Measurements from ENCODE around the gene ZBTB38. TPM values are rescaled to one million over a fixed set of nuclear protein-coding genes. Genes with fewer than 3 reads are reported as not detected.

The ZBTB38 gene
- total RNA-seq, 1 experiment from 2014 or later = 21.8 TPM

GRCh38 chr3:141326626-141327025 lies 41.7 kb upstream of the ZBTB38 start:
- DNase-seq = no peak
- TF ChIP-seq EZH2 (IDR thresholded peaks at IDR 0.05; ENCODE audit: low read depth) = no peak
- no peak for TF ChIP-seq CTCF (conservative IDR thresholded peaks at IDR 0.05)
- POLR2A ChIA-PET (ENCODE audit: unreplicated experiment) = no interaction called here
- Histone ChIP-seq H3K36me3 (ENCODE audit: low read depth) (no peaks in the 10 kb centered on the region), H3K9me3 (ENCODE audit: insufficient read depth, low read depth) (no peaks in the 10 kb centered on the region), H2AFZ (no peak overlapping the region), H3K4me3 (no peak overlapping the region), H3K4me1 (replicated peaks; ENCODE audit: insufficient read depth) (peaks cover 10% of the 10 kb centered on the region), H3K27ac (no peak overlapping the region), H3F3A (ENCODE audit: insufficient read depth, low read depth) (peaks cover 7% of the 10 kb centered on the region; the same call in 1 of the 2 replicates), H3K9me2 (ENCODE audit: insufficient read depth) (no peaks in the 10 kb centered on the region), H3K79me2 (ENCODE audit: low read depth) (no peaks in the 10 kb centered on the region), H3K27me3 (ENCODE audit: insufficient read depth, low read depth) (no peaks in the 10 kb centered on the region), H4K20me1 (ENCODE audit: insufficient read depth) (no peaks in the 10 kb centered on the region), H3K4me2 (no peak overlapping the region)
- BruUV-seq (replicated peaks) = no TSS peak
- intact Hi-C loops (cut with micrococcal nuclease; ENCODE audit: unreplicated experiment) = no loop called here
- CTCF ChIA-PET = no interaction called here

- H3K4me2 ChIP-seq = no peak overlapping the region
- intact Hi-C loops (cut with micrococcal nuclease; ENCODE audit: unreplicated experiment) = no loop called here
- no peak overlapping the region for H3K4me3 ChIP-seq
- peaks cover 22% of the 10 kb centered on the region for H3K4me1 ChIP-seq (replicated peaks; ENCODE audit: insufficient read depth)
- no peak for DNase-seq
- H3K27me3 ChIP-seq (ENCODE audit: insufficient read depth, low read depth) = no peaks in the 10 kb centered on the region
- no peak overlapping the region for H2AFZ ChIP-seq
- no peaks in the 10 kb centered on the region for H3K79me2 ChIP-seq (ENCODE audit: low read depth)
- POLR2A ChIA-PET (ENCODE audit: unreplicated experiment) = no interaction called here
- no peaks in the 10 kb centered on the region for H3K9me2 ChIP-seq (ENCODE audit: insufficient read depth)
- H3K27ac ChIP-seq = no peak overlapping the region
- CTCF ChIA-PET = no interaction called here
- H4K20me1 ChIP-seq (ENCODE audit: insufficient read depth) = no peaks in the 10 kb centered on the region
- TF ChIP-seq CTCF (conservative IDR thresholded peaks at IDR 0.05) (no peak), EZH2 (IDR thresholded peaks at IDR 0.05; ENCODE audit: low read depth) (no peak)
- H3F3A ChIP-seq (ENCODE audit: insufficient read depth, low read depth) = peaks cover 20% of the 10 kb centered on the region
- no peaks in the 10 kb centered on the region for H3K36me3 ChIP-seq (ENCODE audit: low read depth)
- no TSS peak for BruUV-seq (replicated peaks)
- H3K9me3 ChIP-seq (ENCODE audit: insufficient read depth, low read depth) = no peaks in the 10 kb centered on the region
Observed at GRCh38 chr3:141328286-141329166, 39.8 kb upstream of the ZBTB38 start.

- no peaks in the 10 kb centered on the region for H3K9me2 ChIP-seq (ENCODE audit: insufficient read depth)
- intact Hi-C loops (cut with micrococcal nuclease; ENCODE audit: unreplicated experiment) = no loop called here
- peaks cover 20% of the 10 kb centered on the region for H3F3A ChIP-seq (ENCODE audit: insufficient read depth, low read depth)
- H2AFZ ChIP-seq = no peak overlapping the region
- no peaks in the 10 kb centered on the region for H3K9me3 ChIP-seq (ENCODE audit: insufficient read depth, low read depth)
- no peaks in the 10 kb centered on the region for H3K27me3 ChIP-seq (ENCODE audit: insufficient read depth, low read depth)
- H3K4me1 ChIP-seq (replicated peaks; ENCODE audit: insufficient read depth) = peaks cover 22% of the 10 kb centered on the region
- no peaks in the 10 kb centered on the region for H3K36me3 ChIP-seq (ENCODE audit: low read depth)
- BruUV-seq (replicated peaks) = no TSS peak
- POLR2A ChIA-PET (ENCODE audit: unreplicated experiment) = no interaction called here
- no peak overlapping the region for H3K4me2 ChIP-seq
- no peak overlapping the region for H3K27ac ChIP-seq
- H3K79me2 ChIP-seq (ENCODE audit: low read depth) = no peaks in the 10 kb centered on the region
- TF ChIP-seq CTCF (conservative IDR thresholded peaks at IDR 0.05) = no peak
- TF ChIP-seq EZH2 (IDR thresholded peaks at IDR 0.05; ENCODE audit: low read depth) = no peak
- no peak for DNase-seq
- no peak overlapping the region for H3K4me3 ChIP-seq
- CTCF ChIA-PET = interaction anchor here (0.6 to 1.3 kb wide), 2 partner anchors 18 to 24 kb away, joined by 3 to 4 read pairs; no protein-coding TSS in a partner anchor
- no peaks in the 10 kb centered on the region for H4K20me1 ChIP-seq (ENCODE audit: insufficient read depth)
Observed at GRCh38 chr3:141330235-141330634, 38.1 kb upstream of the ZBTB38 start.
